COLO829 (cell line): Measurements from ENCODE around the gene RDH12.
A peak's percentile ranks its signal among the peaks of the same experiment; 100 is the strongest.
"Not testable (repeated sequence)": the region's sequence is repeated elsewhere in the genome, so short reads cannot be mapped to it uniquely, and the experiment has no call there.

ENCODE experiments used
- DNase-seq: peaks from one replicate; pipeline ENCODE4 v3.0.0; 2012; ENCODE audit warnings: low spot score

The RDH12 gene

GRCh38 chr14:67701492-67701891 lies at the start of gene RDH12:
RDH12 (plus strand) TSS chr14:67701886; CDS start chr14:67722643, 20,757 bp downstream.
- DNase-seq = not testable (repeated sequence)

- no peak for DNase-seq
These were observed 49.5 kb upstream of the RDH12 start for GRCh38 chr14:67652189-67652588.

GRCh38 chr14:67653651-67654280 lies 47.9 kb upstream of the RDH12 start:
- no peak for DNase-seq

- no peak for DNase-seq
These were observed 38.1 kb upstream of the RDH12 start for GRCh38 chr14:67663633-67664032.

GRCh38 chr14:67665868-67666267 lies 35.8 kb upstream of the RDH12 start:
- DNase-seq = no peak

GRCh38 chr14:67666750-67667449 lies 34.8 kb upstream of the RDH12 start:
- peak; percentile 62 for DNase-seq

GRCh38 chr14:67668559-67668958 lies 33.1 kb upstream of the RDH12 start:
- no peak for DNase-seq

- DNase-seq = no peak
These were observed 28.2 kb upstream of the RDH12 start for GRCh38 chr14:67673451-67673850.

GRCh38 chr14:67674139-67674479 lies 27.6 kb upstream of the RDH12 start:
- peak; percentile 36 for DNase-seq

GRCh38 chr14:67674480-67675218 lies 27.0 kb upstream of the RDH12 start, which contains the start of gene VTI1B:
VTI1B (minus strand) TSS chr14:67674632; CDS start chr14:67674489, 143 bp downstream.
- DNase-seq = peak; percentile 40

- DNase-seq = no peak
These were observed 26.5 kb upstream of the RDH12 start for GRCh38 chr14:67675219-67675582.

- no peak for DNase-seq
These were observed 22.7 kb upstream of the RDH12 start for GRCh38 chr14:67679006-67679405.

GRCh38 chr14:67680121-67680602 lies 21.5 kb upstream of the RDH12 start:
- peak; percentile 78 for DNase-seq

GRCh38 chr14:67680941-67681340 lies 20.7 kb upstream of the RDH12 start:
- no peak for DNase-seq

- no peak for DNase-seq
These were observed 17.8 kb upstream of the RDH12 start for GRCh38 chr14:67683842-67684241.

- no peak for DNase-seq
These were observed 11.7 kb upstream of the RDH12 start for GRCh38 chr14:67690011-67690410.

GRCh38 chr14:67694791-67695393 lies 6.8 kb upstream of the RDH12 start:
- peak; percentile 89 for DNase-seq

- DNase-seq = peak; percentile 90
These were observed 6.2 kb upstream of the RDH12 start, which contains the start of gene RDH11 for GRCh38 chr14:67695394-67695949. RDH11 (minus strand) TSS chr14:67695764; CDS start chr14:67695703, 61 bp downstream.

- no peak for DNase-seq
These were observed 4.7 kb upstream of the RDH12 start for GRCh38 chr14:67697006-67697405.

GRCh38 chr14:67698179-67698578 lies 3.5 kb upstream of the RDH12 start:
- DNase-seq = no peak

GRCh38 chr14:67703997-67704396 lies 2.3 kb downstream of the RDH12 start:
- no peak for DNase-seq

GRCh38 chr14:67704484-67705089 lies 2.9 kb downstream of the RDH12 start:
- DNase-seq = peak; percentile 97
